HG03095 (cell line): ENCODE measurements around the gene HOXB3.

Experiments used
- ATAC-seq: cut with Tn5 transposase; IDR thresholded peaks from one replicate; pipeline ENCODE4 v1.9.1; 2021; ENCODE audit warnings: moderate library complexity; ENCODE audit not compliant: unreplicated experiment

The HOXB3 gene

GRCh38 chr17:48589831-48590606 lies at the start of gene HOXB3:
Gene HOXB3, minus strand, starts transcription at chr17:48590241. Its CDS starts 37,767 bp downstream, at chr17:48552474.
- ATAC-seq, result no peak

GRCh38 chr17:48639136-48639535 lies 49.1 kb upstream of the HOXB3 start:
- no peak for ATAC-seq

- no peak for ATAC-seq
Measured at GRCh38 chr17:48637323-48638260, 47.6 kb upstream of the HOXB3 start.

- ATAC-seq, result no peak
Measured at GRCh38 chr17:48636177-48637018, 46.4 kb upstream of the HOXB3 start.

GRCh38 chr17:48634493-48635208 lies 44.6 kb upstream of the HOXB3 start:
- ATAC-seq, result no peak

- ATAC-seq, result no peak
Measured at GRCh38 chr17:48633266-48633677, 43.2 kb upstream of the HOXB3 start.

GRCh38 chr17:48632579-48633265 lies 42.7 kb upstream of the HOXB3 start:
- no peak for ATAC-seq

- ATAC-seq, result no peak
Measured at GRCh38 chr17:48631693-48632578, 41.9 kb upstream of the HOXB3 start.

GRCh38 chr17:48630925-48631692 lies 41.1 kb upstream of the HOXB3 start:
- ATAC-seq, result no peak

- ATAC-seq, result no peak
Measured at GRCh38 chr17:48630009-48630924, 40.2 kb upstream of the HOXB3 start.

GRCh38 chr17:48629411-48629759 lies 39.3 kb upstream of the HOXB3 start:
- ATAC-seq, result no peak

- no peak for ATAC-seq
Measured at GRCh38 chr17:48628649-48629410, 38.8 kb upstream of the HOXB3 start.

- no peak for ATAC-seq
Measured at GRCh38 chr17:48627623-48628521, 37.8 kb upstream of the HOXB3 start.

- ATAC-seq, result no peak
Measured at GRCh38 chr17:48627118-48627597, 37.1 kb upstream of the HOXB3 start.
